Liver (tissue), 9 donors: ENCODE results near the gene CCM2L. TPM values are rescaled to one million over a fixed set of nuclear protein-coding genes. Genes with fewer than 3 reads are reported as not detected.

ENCODE experiments used
- DNase-seq: peaks from one replicate; pipeline ENCODE4 v3.0.0-alpha.2; 2017; ENCODE audit warnings: low spot score
- H3K27ac ChIP-seq, 2 donors: one replicate each; pipeline ENCODE4 v1.7.0; 2013; ENCODE audit warnings: inconsistent platforms in 2 of 2, low read length in 2 of 2, control low read depth in 1 of 2, low read depth in 1 of 2, mild to moderate bottlenecking in 1 of 2
- H3K27me3 ChIP-seq, 4 donors: one replicate each; pipeline versions ENCODE4 v1.6.1 to v1.7.0; 2013; ENCODE audit warnings: low read length in 3 of 4, inconsistent platforms in 1 of 4, mild to moderate bottlenecking in 1 of 4, moderate library complexity in 1 of 4; ENCODE audit not compliant: control insufficient read depth in 4 of 4, insufficient read depth in 4 of 4
- H3K36me3 ChIP-seq, 4 donors: one replicate each; pipeline versions ENCODE4 v1.6.1 to v1.7.0; 2013; ENCODE audit warnings: low read length in 3 of 4, mild to moderate bottlenecking in 3 of 4, low read depth in 1 of 4, moderate library complexity in 1 of 4; ENCODE audit not compliant: control insufficient read depth in 4 of 4, insufficient read depth in 3 of 4
- H3K4me1 ChIP-seq, 4 donors: one replicate each; pipeline versions ENCODE4 v1.6.1 to v1.7.0; 2013; ENCODE audit warnings: low read length in 3 of 4, mild to moderate bottlenecking in 3 of 4, moderate library complexity in 1 of 4; ENCODE audit not compliant: control insufficient read depth in 4 of 4, insufficient read depth in 4 of 4
- H3K4me3 ChIP-seq, 3 donors: one replicate each; pipeline versions ENCODE4 v1.6.1 to v1.7.0; 2013; ENCODE audit warnings: low read length in 3 of 3, control low read depth in 1 of 3, low read depth in 1 of 3, mild to moderate bottlenecking in 1 of 3
- H3K9ac ChIP-seq, 2 donors: one replicate each; pipeline ENCODE4 v1.7.0; 2013; ENCODE audit warnings: low read length in 2 of 2, mild to moderate bottlenecking in 2 of 2, moderate library complexity in 2 of 2, control low read depth in 1 of 2, low read depth in 1 of 2
- H3K9me3 ChIP-seq, 4 donors: one replicate each; pipeline versions ENCODE4 v1.6.1 to v1.7.0; 2013; ENCODE audit warnings: low read length in 3 of 4; ENCODE audit not compliant: control insufficient read depth in 4 of 4
- EGR1 ChIP-seq, 2 donors: IDR thresholded peaks; 2 replicates each; pipeline ENCODE4 v1.6.1; 2016 to 2018; ENCODE audit warnings: antibody characterized with exemption in 2 of 2, low read depth in 2 of 2
- FOXA1 ChIP-seq: IDR thresholded peaks from 2 replicates; pipeline ENCODE4 v1.6.1; 2016; ENCODE audit warnings: antibody characterized with exemption
- GABPA ChIP-seq, 2 donors: IDR thresholded peaks in 1 of 2; conservative IDR thresholded peaks in 1 of 2; 2 replicates each; pipeline ENCODE4 v1.6.1; 2016; ENCODE audit warnings: antibody characterized with exemption in 2 of 2, mild to moderate bottlenecking in 1 of 2, moderate library complexity in 1 of 2
- JUND ChIP-seq, 2 donors: IDR thresholded peaks; 2 replicates each; pipeline ENCODE4 v1.6.1; 2016; ENCODE audit warnings: antibody characterized with exemption in 2 of 2
- NR2F2 ChIP-seq: IDR thresholded peaks from 2 replicates; pipeline ENCODE4 v1.6.1; 2016; ENCODE audit warnings: antibody characterized with exemption
- RAD21 ChIP-seq, 2 donors: IDR thresholded peaks; 2 replicates each; pipeline ENCODE4 v1.6.1; 2016; ENCODE audit warnings: antibody characterized with exemption in 2 of 2, mild to moderate bottlenecking in 2 of 2
- RXRA ChIP-seq, 2 donors: IDR thresholded peaks; 2 replicates each; pipeline ENCODE4 v1.6.1; 2017 to 2018; ENCODE audit warnings: antibody characterized with exemption in 2 of 2, mild to moderate bottlenecking in 1 of 2
- SP1 ChIP-seq: IDR thresholded peaks from 2 replicates; pipeline ENCODE4 v1.6.1; 2018; ENCODE audit warnings: antibody characterized with exemption, mild to moderate bottlenecking
- YY1 ChIP-seq: IDR thresholded peaks from 2 replicates; pipeline ENCODE4 v1.6.1; 2016; ENCODE audit warnings: antibody characterized with exemption, mild to moderate bottlenecking
- WGBS: extraction: QIAGEN DNeasy Blood & Tissue Kit; methylation state at CpG from one replicate; pipeline ENCODE4 v1.1.7; 2013; 5-methylcytosine and 5-hydroxymethylcytosine counted together
- polyA plus RNA-seq, 2 donors: library from polyadenylated mRNA; stranded (reverse) in 1 of 2; unstranded in 1 of 2; fragments of 200-250 nt in 1 of 2; fragments of >200 nt in 1 of 2; fragmentation: Nextera tagmentation in 1 of 2; extraction: Ambion mirVana in 1 of 2; gene quantifications; one replicate each; pipeline versions ENCODE4 v1.2.1 to v1.2.3, GENCODE V29; 2013 to 2015
- total RNA-seq, 2 donors: library from RNA; depleted of rRNA; stranded (reverse); fragments of >200 nt; gene quantifications; one replicate each; pipeline ENCODE4 v1.2.3, GENCODE V29; 2014
- TF ChIP-seq, protein P1 (sequence below): IDR thresholded peaks from 2 replicates; pipeline ENCODE4 v1.6.1; 2016; ENCODE audit warnings: antibody characterized with exemption, mild to moderate bottlenecking
- TF ChIP-seq, protein P2 (sequence below): IDR thresholded peaks from 2 replicates; pipeline ENCODE4 v1.6.1; 2016; ENCODE audit warnings: antibody characterized with exemption
- TF ChIP-seq, protein P3 (sequence below): IDR thresholded peaks from 2 replicates; pipeline ENCODE4 v1.6.1; 2016; ENCODE audit warnings: antibody characterized with exemption
- TF ChIP-seq, protein P4 (sequence below): fragments of 150-350 bp; IDR thresholded peaks from 2 replicates; pipeline ENCODE4 v1.5.1; 2017; ENCODE audit warnings: improper control_type of control experiment, low read depth, low read length; ENCODE audit not compliant: missing input control
- TF ChIP-seq, protein P5 (sequence below): IDR thresholded peaks from 2 replicates; pipeline ENCODE4 v1.6.1; 2016; ENCODE audit warnings: antibody characterized with exemption
- donor health status: healthy.
- donor health status: healthy.
- donor health status: healthy.
- donor health status: healthy.
- donor health status: healthy.

The CCM2L gene
- total and polyA plus RNA-seq, 4 donors, result 0.31 to 2.1 (median 1.2) TPM

DNA sequence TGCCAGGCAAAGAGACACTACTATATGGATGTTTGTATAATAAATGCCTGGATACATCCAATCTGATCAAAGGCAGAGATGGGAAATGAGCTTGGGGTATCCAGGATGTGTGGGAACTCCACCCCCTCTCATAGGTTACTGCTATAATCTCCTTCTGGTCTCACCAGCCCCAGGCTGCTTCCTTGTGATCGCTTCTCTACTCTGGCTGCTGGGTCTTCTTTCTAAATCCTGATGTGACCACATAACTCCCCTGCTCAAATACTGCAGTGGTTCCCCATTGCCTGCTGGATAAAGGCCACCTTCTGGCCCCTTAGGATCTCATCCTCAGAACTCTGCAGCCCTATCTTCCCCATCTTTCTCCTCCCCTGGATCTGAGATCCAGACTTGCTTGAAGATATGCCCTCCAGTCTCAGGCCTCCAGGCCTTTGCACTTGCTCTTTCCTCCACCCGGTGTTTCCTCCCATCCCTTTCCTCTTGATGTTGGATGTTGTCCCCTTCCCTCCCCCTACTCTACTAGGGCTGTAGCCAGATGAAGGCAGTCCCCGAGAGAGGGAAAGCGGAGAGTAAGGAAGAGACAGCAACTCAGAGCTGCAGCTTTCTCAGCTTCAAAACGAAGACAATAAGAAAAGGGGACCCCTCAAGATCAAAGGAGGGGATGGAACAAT, 43.1 kb upstream of the CCM2L start:
- TF ChIP-seq, protein P1, sequence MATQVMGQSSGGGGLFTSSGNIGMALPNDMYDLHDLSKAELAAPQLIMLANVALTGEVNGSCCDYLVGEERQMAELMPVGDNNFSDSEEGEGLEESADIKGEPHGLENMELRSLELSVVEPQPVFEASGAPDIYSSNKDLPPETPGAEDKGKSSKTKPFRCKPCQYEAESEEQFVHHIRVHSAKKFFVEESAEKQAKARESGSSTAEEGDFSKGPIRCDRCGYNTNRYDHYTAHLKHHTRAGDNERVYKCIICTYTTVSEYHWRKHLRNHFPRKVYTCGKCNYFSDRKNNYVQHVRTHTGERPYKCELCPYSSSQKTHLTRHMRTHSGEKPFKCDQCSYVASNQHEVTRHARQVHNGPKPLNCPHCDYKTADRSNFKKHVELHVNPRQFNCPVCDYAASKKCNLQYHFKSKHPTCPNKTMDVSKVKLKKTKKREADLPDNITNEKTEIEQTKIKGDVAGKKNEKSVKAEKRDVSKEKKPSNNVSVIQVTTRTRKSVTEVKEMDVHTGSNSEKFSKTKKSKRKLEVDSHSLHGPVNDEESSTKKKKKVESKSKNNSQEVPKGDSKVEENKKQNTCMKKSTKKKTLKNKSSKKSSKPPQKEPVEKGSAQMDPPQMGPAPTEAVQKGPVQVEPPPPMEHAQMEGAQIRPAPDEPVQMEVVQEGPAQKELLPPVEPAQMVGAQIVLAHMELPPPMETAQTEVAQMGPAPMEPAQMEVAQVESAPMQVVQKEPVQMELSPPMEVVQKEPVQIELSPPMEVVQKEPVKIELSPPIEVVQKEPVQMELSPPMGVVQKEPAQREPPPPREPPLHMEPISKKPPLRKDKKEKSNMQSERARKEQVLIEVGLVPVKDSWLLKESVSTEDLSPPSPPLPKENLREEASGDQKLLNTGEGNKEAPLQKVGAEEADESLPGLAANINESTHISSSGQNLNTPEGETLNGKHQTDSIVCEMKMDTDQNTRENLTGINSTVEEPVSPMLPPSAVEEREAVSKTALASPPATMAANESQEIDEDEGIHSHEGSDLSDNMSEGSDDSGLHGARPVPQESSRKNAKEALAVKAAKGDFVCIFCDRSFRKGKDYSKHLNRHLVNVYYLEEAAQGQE, result peak; percentile 21
- TF ChIP-seq, protein P2, sequence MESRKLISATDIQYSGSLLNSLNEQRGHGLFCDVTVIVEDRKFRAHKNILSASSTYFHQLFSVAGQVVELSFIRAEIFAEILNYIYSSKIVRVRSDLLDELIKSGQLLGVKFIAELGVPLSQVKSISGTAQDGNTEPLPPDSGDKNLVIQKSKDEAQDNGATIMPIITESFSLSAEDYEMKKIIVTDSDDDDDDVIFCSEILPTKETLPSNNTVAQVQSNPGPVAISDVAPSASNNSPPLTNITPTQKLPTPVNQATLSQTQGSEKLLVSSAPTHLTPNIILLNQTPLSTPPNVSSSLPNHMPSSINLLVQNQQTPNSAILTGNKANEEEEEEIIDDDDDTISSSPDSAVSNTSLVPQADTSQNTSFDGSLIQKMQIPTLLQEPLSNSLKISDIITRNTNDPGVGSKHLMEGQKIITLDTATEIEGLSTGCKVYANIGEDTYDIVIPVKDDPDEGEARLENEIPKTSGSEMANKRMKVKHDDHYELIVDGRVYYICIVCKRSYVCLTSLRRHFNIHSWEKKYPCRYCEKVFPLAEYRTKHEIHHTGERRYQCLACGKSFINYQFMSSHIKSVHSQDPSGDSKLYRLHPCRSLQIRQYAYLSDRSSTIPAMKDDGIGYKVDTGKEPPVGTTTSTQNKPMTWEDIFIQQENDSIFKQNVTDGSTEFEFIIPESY, result no peak
- Histone ChIP-seq H3K4me1 (peaks cover 0 to 4% (median 0%) of the 10 kb centered on the region in 4 donors), H3K27me3 (peaks cover 3 to 9% (median 6%) of the 10 kb centered on the region in 4 donors), H3K4me3 (no peak overlapping the region), H3K27ac (no peak overlapping the region), H3K9ac (no peak overlapping the region), H3K9me3 (no peaks in the 10 kb centered on the region), H3K36me3 (no peaks in the 10 kb centered on the region)
- no peak for DNase-seq
- WGBS, result 10% methylated on average over 5 of the region's 5 CpGs

DNA sequence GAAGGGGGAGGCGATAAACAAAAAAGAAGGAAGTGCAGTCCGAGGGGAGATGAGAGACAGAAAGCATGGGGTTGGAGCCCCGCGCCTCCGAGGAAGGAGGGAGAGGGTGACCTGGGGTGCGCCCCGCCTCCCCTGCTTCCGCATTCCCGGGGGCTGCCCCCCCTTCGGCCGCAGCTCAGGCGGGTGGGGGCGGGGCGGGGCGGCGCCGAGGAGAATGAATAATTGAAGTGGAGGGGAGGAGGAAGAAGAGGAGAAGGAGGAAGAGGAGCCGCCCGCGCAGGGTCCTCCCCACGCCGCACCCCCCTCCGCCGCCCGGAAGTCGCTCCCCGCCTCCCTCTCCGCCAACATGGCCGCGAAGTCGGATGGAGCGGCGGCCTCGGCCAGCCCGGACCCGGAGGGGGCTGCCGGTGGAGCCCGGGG, 42.4 kb upstream of the CCM2L start, which contains the start of gene XKR7:
Gene XKR7 (plus strand): TSS at position 322 of the 420 bp plus-strand sequence. CDS start 25 bp downstream, at position 347.
- H3K27me3 ChIP-seq, result peaks cover 3 to 9% (median 6%) of the 10 kb centered on the region in 4 donors
- no peak for DNase-seq
- 5% methylated on average over 38 of the region's 38 CpGs for WGBS

More for the DNA sequence above, 42.4 kb upstream of the CCM2L start, which contains the start of gene XKR7:
- Histone ChIP-seq H3K4me1 (peaks cover 0 to 4% (median 0%) of the 10 kb centered on the region in 4 donors), H3K9me3 (no peaks in the 10 kb centered on the region), H3K4me3 (peak within 1 kb of the TSS in 1 of 3 donors; percentile 32), H3K36me3 (no peaks in the 10 kb centered on the region), H3K27ac (no peak within 1 kb of the TSS), H3K9ac (no peak within 1 kb of the TSS)
- TF ChIP-seq EGR1 (IDR thresholded peaks at IDR 0.05; ENCODE audit: low read depth in 2 of 2) (no peak), RAD21 (IDR thresholded peaks at IDR 0.05) (no peak), GABPA (IDR thresholded peaks at IDR 0.05 in 1 of 2, conservative IDR thresholded peaks at IDR 0.05 in 1 of 2) (no peak), SP1 (no peak), RXRA (IDR thresholded peaks at IDR 0.05) (no peak), FOXA1 (no peak), JUND (IDR thresholded peaks at IDR 0.05) (no peak), NR2F2 (no peak), YY1 (no peak)
- TF ChIP-seq, protein P3, sequence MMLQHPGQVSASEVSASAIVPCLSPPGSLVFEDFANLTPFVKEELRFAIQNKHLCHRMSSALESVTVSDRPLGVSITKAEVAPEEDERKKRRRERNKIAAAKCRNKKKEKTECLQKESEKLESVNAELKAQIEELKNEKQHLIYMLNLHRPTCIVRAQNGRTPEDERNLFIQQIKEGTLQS, result no peak
- TF ChIP-seq, protein P4, sequence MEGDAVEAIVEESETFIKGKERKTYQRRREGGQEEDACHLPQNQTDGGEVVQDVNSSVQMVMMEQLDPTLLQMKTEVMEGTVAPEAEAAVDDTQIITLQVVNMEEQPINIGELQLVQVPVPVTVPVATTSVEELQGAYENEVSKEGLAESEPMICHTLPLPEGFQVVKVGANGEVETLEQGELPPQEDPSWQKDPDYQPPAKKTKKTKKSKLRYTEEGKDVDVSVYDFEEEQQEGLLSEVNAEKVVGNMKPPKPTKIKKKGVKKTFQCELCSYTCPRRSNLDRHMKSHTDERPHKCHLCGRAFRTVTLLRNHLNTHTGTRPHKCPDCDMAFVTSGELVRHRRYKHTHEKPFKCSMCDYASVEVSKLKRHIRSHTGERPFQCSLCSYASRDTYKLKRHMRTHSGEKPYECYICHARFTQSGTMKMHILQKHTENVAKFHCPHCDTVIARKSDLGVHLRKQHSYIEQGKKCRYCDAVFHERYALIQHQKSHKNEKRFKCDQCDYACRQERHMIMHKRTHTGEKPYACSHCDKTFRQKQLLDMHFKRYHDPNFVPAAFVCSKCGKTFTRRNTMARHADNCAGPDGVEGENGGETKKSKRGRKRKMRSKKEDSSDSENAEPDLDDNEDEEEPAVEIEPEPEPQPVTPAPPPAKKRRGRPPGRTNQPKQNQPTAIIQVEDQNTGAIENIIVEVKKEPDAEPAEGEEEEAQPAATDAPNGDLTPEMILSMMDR, result no peak
- TF ChIP-seq, protein P1, result no peak
- TF ChIP-seq, protein P5, sequence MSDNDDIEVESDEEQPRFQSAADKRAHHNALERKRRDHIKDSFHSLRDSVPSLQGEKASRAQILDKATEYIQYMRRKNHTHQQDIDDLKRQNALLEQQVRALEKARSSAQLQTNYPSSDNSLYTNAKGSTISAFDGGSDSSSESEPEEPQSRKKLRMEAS, result no peak
